Measurements from ENCODE around the gene ITPK1. TPM values are rescaled to one million over a fixed set of nuclear protein-coding genes. Genes with fewer than 3 reads are reported as not detected.

ITPK1 gene
- total and polyA plus RNA-seq, 2 donors (not counting 3 experiments of a cell fraction or from before 2014, with no cell fraction given), result 39.6 to 51.8 TPM

DNA sequence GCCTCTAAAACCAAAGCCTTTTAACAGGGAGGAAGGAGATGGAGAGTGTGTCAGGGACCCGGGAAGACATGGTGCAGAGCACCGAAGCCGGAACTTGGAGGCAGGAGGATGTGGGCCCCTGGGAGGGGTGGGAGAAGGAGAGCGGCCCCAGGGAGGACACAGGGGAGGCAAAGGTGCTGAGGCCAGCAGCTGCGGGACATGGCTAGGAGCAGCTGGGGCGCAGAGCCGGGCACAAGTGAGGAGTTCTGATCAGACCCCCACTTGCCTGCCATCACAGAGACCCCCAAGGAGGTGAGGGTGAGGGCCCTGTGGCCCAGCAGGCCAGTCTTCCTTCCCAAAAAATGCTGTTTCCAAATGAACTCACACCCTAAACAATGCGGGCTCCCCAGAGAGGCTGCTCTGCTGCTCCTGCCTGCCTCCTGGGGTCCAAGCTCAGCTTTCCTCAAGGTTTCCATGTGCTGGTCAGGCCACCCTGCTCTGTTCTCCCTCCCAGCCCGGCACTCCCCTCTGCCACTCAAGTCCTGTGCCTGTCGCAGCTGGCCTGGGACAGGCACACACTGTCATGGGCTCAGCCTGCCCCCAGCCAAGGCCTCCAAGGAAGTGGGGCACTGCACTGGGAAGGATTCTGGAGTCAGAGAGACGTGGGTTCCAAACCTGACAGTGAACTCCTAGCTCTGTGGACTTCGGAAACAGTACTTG is 168.7 kb downstream of the ITPK1 start:
- no peak for DNase-seq (ENCODE audit: low read depth, low spot score)
- peaks cover 5% of the 10 kb centered on the region for H3K4me1 ChIP-seq (ENCODE audit: control insufficient read depth, extremely low read depth, insufficient read depth, low read length)
- H3K9ac ChIP-seq (replicated peaks; ENCODE audit: extremely low read depth, insufficient read depth, low read length), result no peak overlapping the region
- dilution Hi-C loops (cut with MboI; ENCODE audit: extremely low pct_ligation_motif_present, low sequenced_read_pairs) (no loop called here), intact Hi-C loops (cut with micrococcal nuclease) (no loop called here)
- BruUV-seq (replicated peaks), result no TSS peak
- no peaks in the 10 kb centered on the region for H3K9me3 ChIP-seq (replicated peaks; ENCODE audit: control insufficient read depth, insufficient read depth, low read length)
- H2AFZ ChIP-seq (ENCODE audit: low read depth, low read length), result no peak overlapping the region
- TF ChIP-seq POLR2A (IDR thresholded peaks at IDR 0.05; ENCODE audit: low read depth, low read length), result no peak
- TF ChIP-seq EZH2 (IDR thresholded peaks at IDR 0.05; ENCODE audit: borderline replicate concordance, low read depth, low read length, severe bottlenecking), result no peak
- no peak for TF ChIP-seq GATA2 (IDR thresholded peaks at IDR 0.05; ENCODE audit: insufficient read depth, insufficient read length, low read depth, low read length)
- TF ChIP-seq JUN (IDR thresholded peaks at IDR 0.05; ENCODE audit: borderline replicate concordance, insufficient read depth, insufficient read length, low read depth), result no peak
- TF ChIP-seq, protein P1, sequence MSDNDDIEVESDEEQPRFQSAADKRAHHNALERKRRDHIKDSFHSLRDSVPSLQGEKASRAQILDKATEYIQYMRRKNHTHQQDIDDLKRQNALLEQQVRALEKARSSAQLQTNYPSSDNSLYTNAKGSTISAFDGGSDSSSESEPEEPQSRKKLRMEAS (IDR thresholded peaks at IDR 0.05; ENCODE audit: insufficient read depth, insufficient read length), result no peak
- CTCF ChIA-PET, result interaction anchor here (0.6 to 3.4 kb wide), 6 partner anchors 66 to 232 kb away, joined by 3 to 15 read pairs (median 8); no protein-coding TSS in a partner anchor
- no peaks in the 10 kb centered on the region for H4K20me1 ChIP-seq (replicated peaks; ENCODE audit: control insufficient read depth, extremely low read depth, insufficient read depth, low read length)
- H3K4me3 ChIP-seq (replicated peaks in 1 of 3; ENCODE audit: insufficient read depth in 1 of 3, low read depth in 1 of 3, low read length in 3 of 3), result no peak overlapping the region
- H3K9me1 ChIP-seq (replicated peaks; ENCODE audit: control insufficient read depth, extremely low read depth, insufficient read depth, low read length), result no peaks in the 10 kb centered on the region
- H3K27ac ChIP-seq (ENCODE audit: insufficient read depth, low read depth, low read length), result no peak overlapping the region
- H3K4me2 ChIP-seq (ENCODE audit: insufficient read depth, low read length), result no peak overlapping the region
- no peaks in the 10 kb centered on the region for H3K79me2 ChIP-seq (ENCODE audit: control insufficient read depth, insufficient read depth, low read length)
- POLR2A ChIA-PET, result no interaction called here
- no peaks in the 10 kb centered on the region for H3K27me3 ChIP-seq (ENCODE audit: control insufficient read depth in 2 of 2, insufficient read depth in 2 of 2, low read length in 2 of 2)
- no peak for FAIRE-seq
- H3K36me3 ChIP-seq (ENCODE audit: control insufficient read depth in 2 of 2, extremely low read depth in 1 of 2, insufficient read depth in 2 of 2, low read length in 2 of 2), result no peaks in the 10 kb centered on the region
